NK-92 (cell line): ENCODE measurements around the gene BRAF.
"Not testable (repeated sequence)": the region's sequence is repeated elsewhere in the genome, so short reads cannot be mapped to it uniquely, and the experiment has no call there.

Experiments
- DNase-seq: peaks from one replicate; lab custom pipeline; 2025; ENCODE audit not compliant: unreplicated experiment; lab: John Stamatoyannopoulos, UW

Gene BRAF

GRCh38 chr7:140774371-140774770 lies 150.4 kb downstream of the BRAF start:
- no peak for DNase-seq

GRCh38 chr7:140773104-140773503 lies 151.6 kb downstream of the BRAF start:
- DNase-seq = no peak

GRCh38 chr7:140771826-140772225 lies 152.9 kb downstream of the BRAF start:
- no peak for DNase-seq

- no peak for DNase-seq
These were observed 154.9 kb downstream of the BRAF start for GRCh38 chr7:140769852-140770251.

GRCh38 chr7:140767418-140767817 lies 157.3 kb downstream of the BRAF start:
- DNase-seq = no peak

- DNase-seq = not testable (repeated sequence)
These were observed 159.3 kb downstream of the BRAF start for GRCh38 chr7:140765441-140765840.

GRCh38 chr7:140763166-140763565 lies 161.6 kb downstream of the BRAF start:
- DNase-seq = not testable (repeated sequence)

GRCh38 chr7:140761375-140761774 lies 163.4 kb downstream of the BRAF start:
- not testable (repeated sequence) for DNase-seq

GRCh38 chr7:140754506-140754905 lies 170.2 kb downstream of the BRAF start:
- DNase-seq = no peak

- DNase-seq = no peak
These were observed 172.2 kb downstream of the BRAF start for GRCh38 chr7:140752533-140752932.

GRCh38 chr7:140746751-140747150 lies 178.0 kb downstream of the BRAF start:
- DNase-seq = no peak

GRCh38 chr7:140745266-140746058 lies 179.3 kb downstream of the BRAF start:
- DNase-seq = no peak

- DNase-seq = no peak
These were observed 180.7 kb downstream of the BRAF start for GRCh38 chr7:140744005-140744404.

GRCh38 chr7:140743255-140743654 lies 181.5 kb downstream of the BRAF start:
- DNase-seq = not testable (repeated sequence)

- no peak for DNase-seq
These were observed 186.4 kb downstream of the BRAF start for GRCh38 chr7:140738280-140738679.

- no peak for DNase-seq
These were observed 190.0 kb downstream of the BRAF start for GRCh38 chr7:140734729-140735128.

GRCh38 chr7:140734096-140734495 lies 190.6 kb downstream of the BRAF start:
- no peak for DNase-seq

- DNase-seq = no peak
These were observed 192.3 kb downstream of the BRAF start for GRCh38 chr7:140732416-140732815.

GRCh38 chr7:140726281-140726680 lies 198.4 kb downstream of the BRAF start:
- no peak for DNase-seq

- DNase-seq = no peak
These were observed 200.0 kb downstream of the BRAF start for GRCh38 chr7:140724706-140725105.

- no peak for DNase-seq
These were observed 201.2 kb downstream of the BRAF start for GRCh38 chr7:140723574-140723973.

GRCh38 chr7:140723006-140723405 lies 201.7 kb downstream of the BRAF start:
- DNase-seq = no peak

GRCh38 chr7:140722254-140722653 lies 202.5 kb downstream of the BRAF start:
- DNase-seq = no peak
